ENCODE results near the gene KIAA2012. TPM values are rescaled to one million over a fixed set of nuclear protein-coding genes. Genes with fewer than 3 reads are reported as not detected.

Gene KIAA2012
- total and polyA plus RNA-seq, 4 donors: under 0.01 to 0.61 (median 0.42) TPM

DNA sequence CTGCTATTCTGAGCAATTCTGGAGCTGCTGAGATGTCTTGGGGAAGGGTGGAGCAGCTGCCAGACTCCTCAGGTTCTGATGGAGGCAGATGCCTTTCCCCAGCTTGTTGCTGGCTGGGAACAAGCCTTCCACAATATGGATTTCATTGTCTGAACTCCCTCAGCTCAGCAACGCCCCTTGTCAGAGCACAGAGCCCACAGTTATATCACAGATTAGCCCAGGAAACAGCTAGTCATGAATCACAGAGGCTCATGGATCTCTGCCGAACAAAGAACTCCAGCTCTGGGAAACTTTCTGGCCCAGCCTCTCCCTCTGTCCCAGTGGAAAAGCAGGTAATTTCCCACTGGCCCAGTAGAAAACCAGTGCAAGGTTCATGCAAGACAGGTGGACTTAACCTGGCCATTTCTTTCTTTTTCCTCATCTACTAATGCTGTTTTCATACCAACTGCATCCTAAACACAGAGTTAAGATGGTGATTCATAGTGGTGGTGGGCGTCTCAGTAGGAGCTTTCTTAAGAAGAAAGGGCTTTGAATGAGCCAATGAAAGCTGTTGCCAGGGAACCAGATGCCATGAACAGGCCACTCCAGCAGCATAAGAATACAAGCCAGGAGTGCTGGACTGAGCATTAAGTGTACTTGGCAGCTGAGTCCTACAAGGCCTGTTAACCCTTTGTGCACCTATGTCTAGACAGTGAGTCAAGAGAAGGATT, 8.7 kb upstream of the KIAA2012 start:
- no peak overlapping the region for H3K27ac ChIP-seq (ENCODE audit: low read depth in 1 of 2, low read length in 2 of 2)
- 53% methylated on average over 3 of the region's 3 CpGs for WGBS
- H3K4me3 ChIP-seq (ENCODE audit: low read depth in 1 of 3, low read length in 3 of 3): no peak overlapping the region
- TF ChIP-seq EGR1 (IDR thresholded peaks at IDR 0.05; ENCODE audit: low read depth in 2 of 2): no peak
- TF ChIP-seq HNF4A (conservative IDR thresholded peaks at IDR 0.05): no peak
- no peak for TF ChIP-seq FOXA1 (IDR thresholded peaks at IDR 0.05)
- no peak for TF ChIP-seq TAF1 (conservative IDR thresholded peaks at IDR 0.05)
- H3K36me3 ChIP-seq (ENCODE audit: control insufficient read depth in 4 of 4, insufficient read depth in 3 of 4, low read depth in 1 of 4, low read length in 3 of 4): no peaks in the 10 kb centered on the region
- H3K27me3 ChIP-seq (ENCODE audit: control insufficient read depth in 4 of 4, insufficient read depth in 4 of 4, low read length in 3 of 4): no peaks in the 10 kb centered on the region
- no peak for DNase-seq (ENCODE audit: low spot score)
- no peaks in the 10 kb centered on the region for H3K9me3 ChIP-seq (ENCODE audit: control insufficient read depth in 4 of 4, low read length in 3 of 4)
- no peak overlapping the region for H3K9ac ChIP-seq (ENCODE audit: low read depth in 1 of 2, low read length in 2 of 2)
- H3K4me1 ChIP-seq (ENCODE audit: control insufficient read depth in 4 of 4, insufficient read depth in 4 of 4, low read length in 3 of 4): no peaks in the 10 kb centered on the region

DNA sequence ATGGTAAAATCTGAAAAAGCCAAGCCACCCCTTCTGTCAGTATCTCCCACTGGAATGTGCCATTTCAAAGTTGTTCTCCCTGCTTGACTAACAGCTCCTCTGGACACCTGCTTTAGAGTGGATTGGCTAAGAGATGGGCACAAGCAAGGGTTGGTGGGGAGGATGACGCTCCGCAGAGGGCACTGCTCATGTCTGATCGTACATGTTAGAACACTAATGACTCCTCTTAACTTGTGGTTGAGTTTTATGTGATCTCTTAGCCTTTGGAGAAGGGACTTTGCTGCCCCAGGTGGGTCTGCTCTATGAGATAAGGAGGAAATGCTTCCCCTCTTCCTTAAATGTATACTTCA, 8.2 kb upstream of the KIAA2012 start:
- H3K9ac ChIP-seq (ENCODE audit: low read depth in 1 of 2, low read length in 2 of 2): no peak overlapping the region
- WGBS: 93% methylated on average over 3 of the region's 3 CpGs

DNA sequence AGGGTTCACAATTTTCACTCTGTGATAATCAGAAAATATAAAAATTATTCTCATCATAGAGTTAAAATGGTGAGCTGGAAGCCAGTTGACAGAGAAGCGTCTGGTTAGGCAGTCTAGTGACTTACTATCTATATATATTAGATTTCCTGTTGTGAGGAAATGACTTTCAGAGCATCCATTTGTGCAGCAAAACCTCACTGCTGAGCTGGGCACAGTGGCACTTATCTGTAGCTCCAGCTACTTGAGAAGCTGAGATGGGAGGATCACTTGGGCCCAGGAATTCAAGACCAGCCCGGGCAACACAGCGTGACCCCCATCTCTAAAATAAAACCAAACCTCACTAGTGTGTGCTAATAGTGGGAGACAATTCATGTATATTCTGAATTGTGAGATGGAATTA, 7.2 kb upstream of the KIAA2012 start:
- no peaks in the 10 kb centered on the region for H3K4me1 ChIP-seq (ENCODE audit: control insufficient read depth in 4 of 4, insufficient read depth in 4 of 4, low read length in 3 of 4)
- 91% methylated on average over 3 of the region's 3 CpGs for WGBS
- no peak overlapping the region for H3K27ac ChIP-seq (ENCODE audit: low read depth in 1 of 2, low read length in 2 of 2)
- H3K9me3 ChIP-seq (ENCODE audit: control insufficient read depth in 4 of 4, low read length in 3 of 4): no peaks in the 10 kb centered on the region
- DNase-seq (ENCODE audit: low spot score): no peak
- H3K4me3 ChIP-seq (ENCODE audit: low read depth in 1 of 3, low read length in 3 of 3): no peak overlapping the region
- H3K27me3 ChIP-seq (ENCODE audit: control insufficient read depth in 4 of 4, insufficient read depth in 4 of 4, low read length in 3 of 4): no peaks in the 10 kb centered on the region
- TF ChIP-seq HNF4G (IDR thresholded peaks at IDR 0.05) (no peak), SP1 (IDR thresholded peaks at IDR 0.05) (no peak), HNF4A (conservative IDR thresholded peaks at IDR 0.05) (no peak), FOXA1 (IDR thresholded peaks at IDR 0.05) (no peak), TAF1 (conservative IDR thresholded peaks at IDR 0.05) (no peak), YY1 (IDR thresholded peaks at IDR 0.05) (no peak)
- TF ChIP-seq, protein P1, sequence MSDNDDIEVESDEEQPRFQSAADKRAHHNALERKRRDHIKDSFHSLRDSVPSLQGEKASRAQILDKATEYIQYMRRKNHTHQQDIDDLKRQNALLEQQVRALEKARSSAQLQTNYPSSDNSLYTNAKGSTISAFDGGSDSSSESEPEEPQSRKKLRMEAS (IDR thresholded peaks at IDR 0.05): no peak
- TF ChIP-seq, protein P2, sequence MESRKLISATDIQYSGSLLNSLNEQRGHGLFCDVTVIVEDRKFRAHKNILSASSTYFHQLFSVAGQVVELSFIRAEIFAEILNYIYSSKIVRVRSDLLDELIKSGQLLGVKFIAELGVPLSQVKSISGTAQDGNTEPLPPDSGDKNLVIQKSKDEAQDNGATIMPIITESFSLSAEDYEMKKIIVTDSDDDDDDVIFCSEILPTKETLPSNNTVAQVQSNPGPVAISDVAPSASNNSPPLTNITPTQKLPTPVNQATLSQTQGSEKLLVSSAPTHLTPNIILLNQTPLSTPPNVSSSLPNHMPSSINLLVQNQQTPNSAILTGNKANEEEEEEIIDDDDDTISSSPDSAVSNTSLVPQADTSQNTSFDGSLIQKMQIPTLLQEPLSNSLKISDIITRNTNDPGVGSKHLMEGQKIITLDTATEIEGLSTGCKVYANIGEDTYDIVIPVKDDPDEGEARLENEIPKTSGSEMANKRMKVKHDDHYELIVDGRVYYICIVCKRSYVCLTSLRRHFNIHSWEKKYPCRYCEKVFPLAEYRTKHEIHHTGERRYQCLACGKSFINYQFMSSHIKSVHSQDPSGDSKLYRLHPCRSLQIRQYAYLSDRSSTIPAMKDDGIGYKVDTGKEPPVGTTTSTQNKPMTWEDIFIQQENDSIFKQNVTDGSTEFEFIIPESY (IDR thresholded peaks at IDR 0.05): no peak
- TF ChIP-seq, protein P3, sequence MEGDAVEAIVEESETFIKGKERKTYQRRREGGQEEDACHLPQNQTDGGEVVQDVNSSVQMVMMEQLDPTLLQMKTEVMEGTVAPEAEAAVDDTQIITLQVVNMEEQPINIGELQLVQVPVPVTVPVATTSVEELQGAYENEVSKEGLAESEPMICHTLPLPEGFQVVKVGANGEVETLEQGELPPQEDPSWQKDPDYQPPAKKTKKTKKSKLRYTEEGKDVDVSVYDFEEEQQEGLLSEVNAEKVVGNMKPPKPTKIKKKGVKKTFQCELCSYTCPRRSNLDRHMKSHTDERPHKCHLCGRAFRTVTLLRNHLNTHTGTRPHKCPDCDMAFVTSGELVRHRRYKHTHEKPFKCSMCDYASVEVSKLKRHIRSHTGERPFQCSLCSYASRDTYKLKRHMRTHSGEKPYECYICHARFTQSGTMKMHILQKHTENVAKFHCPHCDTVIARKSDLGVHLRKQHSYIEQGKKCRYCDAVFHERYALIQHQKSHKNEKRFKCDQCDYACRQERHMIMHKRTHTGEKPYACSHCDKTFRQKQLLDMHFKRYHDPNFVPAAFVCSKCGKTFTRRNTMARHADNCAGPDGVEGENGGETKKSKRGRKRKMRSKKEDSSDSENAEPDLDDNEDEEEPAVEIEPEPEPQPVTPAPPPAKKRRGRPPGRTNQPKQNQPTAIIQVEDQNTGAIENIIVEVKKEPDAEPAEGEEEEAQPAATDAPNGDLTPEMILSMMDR (IDR thresholded peaks at IDR 0.05; ENCODE audit: low read depth, low read length, missing input control): no peak
- H3K36me3 ChIP-seq (ENCODE audit: control insufficient read depth in 4 of 4, insufficient read depth in 3 of 4, low read depth in 1 of 4, low read length in 3 of 4): no peaks in the 10 kb centered on the region
- no peak overlapping the region for H3K9ac ChIP-seq (ENCODE audit: low read depth in 1 of 2, low read length in 2 of 2)

More for the DNA sequence above, 8.2 kb upstream of the KIAA2012 start:
- Histone ChIP-seq H3K36me3 (ENCODE audit: control insufficient read depth in 4 of 4, insufficient read depth in 3 of 4, low read depth in 1 of 4, low read length in 3 of 4) (no peaks in the 10 kb centered on the region), H3K9me3 (ENCODE audit: control insufficient read depth in 4 of 4, low read length in 3 of 4) (no peaks in the 10 kb centered on the region), H3K4me1 (ENCODE audit: control insufficient read depth in 4 of 4, insufficient read depth in 4 of 4, low read length in 3 of 4) (no peaks in the 10 kb centered on the region), H3K27me3 (ENCODE audit: control insufficient read depth in 4 of 4, insufficient read depth in 4 of 4, low read length in 3 of 4) (no peaks in the 10 kb centered on the region), H3K4me3 (ENCODE audit: low read depth in 1 of 3, low read length in 3 of 3) (no peak overlapping the region), H3K27ac (ENCODE audit: low read depth in 1 of 2, low read length in 2 of 2) (no peak overlapping the region)
- TF ChIP-seq, protein P4, sequence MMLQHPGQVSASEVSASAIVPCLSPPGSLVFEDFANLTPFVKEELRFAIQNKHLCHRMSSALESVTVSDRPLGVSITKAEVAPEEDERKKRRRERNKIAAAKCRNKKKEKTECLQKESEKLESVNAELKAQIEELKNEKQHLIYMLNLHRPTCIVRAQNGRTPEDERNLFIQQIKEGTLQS (IDR thresholded peaks at IDR 0.05): no peak
- no peak for DNase-seq (ENCODE audit: low spot score)
